ENCODE measurements around the gene TRDN.

GRCh38 chr6:123288649-123289048, 348.1 kb downstream of the TRDN start:
- TF ChIP-seq CTCF (IDR thresholded peaks at IDR 0.05; ENCODE audit: low read length) (no peak), EZH2 (IDR thresholded peaks at IDR 0.05; ENCODE audit: borderline replicate concordance, low read length) (no peak)
